ENCODE results near the gene GPR18. TPM values are rescaled to one million over a fixed set of nuclear protein-coding genes. Genes with fewer than 3 reads are reported as not detected.

Gene GPR18
- total and polyA plus RNA-seq, 9 of the 15 experiments (the other 6 are each of a cell fraction or from before 2014, with no cell fraction given): 0.75 TPM; not detected in 8

DNA sequence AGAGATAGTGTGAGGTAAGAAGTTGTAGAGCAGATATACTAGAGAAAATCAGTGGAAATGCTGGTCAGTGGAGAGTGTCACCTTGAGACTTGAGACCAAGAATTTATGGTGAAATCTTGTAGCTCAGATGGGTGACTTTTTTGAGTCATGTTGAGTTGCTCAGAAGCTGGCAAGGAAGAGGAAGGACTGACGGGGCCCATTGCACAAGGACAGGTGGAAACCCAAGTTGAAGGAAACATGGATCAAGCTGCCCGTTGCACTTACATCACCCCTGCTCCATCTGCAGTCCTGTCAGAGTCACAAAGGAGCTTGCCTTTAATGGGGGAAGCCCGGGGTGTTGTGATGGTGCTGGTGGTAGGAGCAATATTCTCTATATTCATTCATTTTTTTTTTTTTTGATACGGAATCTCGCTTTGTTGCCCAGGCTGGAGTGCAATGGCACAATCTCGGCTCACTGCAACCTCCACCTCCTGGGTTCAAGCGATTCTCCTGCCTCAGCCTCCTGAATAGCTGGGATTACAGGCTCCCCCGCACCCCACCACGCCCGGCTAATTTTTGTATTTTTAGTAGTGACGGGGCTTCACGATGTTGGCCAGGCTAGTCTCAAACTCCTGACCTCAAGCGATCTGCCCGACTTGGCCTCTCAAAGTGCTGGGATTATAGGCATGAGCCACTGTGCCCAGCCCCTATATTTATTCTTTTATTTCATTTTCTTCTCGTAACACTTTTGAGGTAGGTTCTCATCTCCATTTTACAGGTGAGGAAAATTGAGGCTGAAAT is 30.1 kb downstream of the GPR18 start:
- Histone ChIP-seq H3K79me2 (ENCODE audit: control insufficient read depth, insufficient read depth, low read length) (peaks cover 93% of the 10 kb centered on the region), H4K20me1 (replicated peaks; ENCODE audit: control insufficient read depth, insufficient read depth, low read length) (peaks cover 17% of the 10 kb centered on the region), H2AFZ (ENCODE audit: low read depth, low read length) (no peak overlapping the region), H3K27me3 (ENCODE audit: control insufficient read depth in 2 of 2, insufficient read depth in 2 of 2, low read length in 2 of 2) (no peaks in the 10 kb centered on the region), H3K9ac (ENCODE audit: insufficient read depth in 1 of 2, low read depth in 2 of 2, low read length in 2 of 2) (no peak overlapping the region), H3K27ac (ENCODE audit: extremely low read depth, low read depth, low read length) (no peak overlapping the region), H3K36me3 (ENCODE audit: control insufficient read depth, insufficient read depth, low read length) (peaks cover 7% of the 10 kb centered on the region; the same call in 1 of the 3 replicates), H3K9me1 (ENCODE audit: control insufficient read depth, insufficient read depth, low read length) (no peaks in the 10 kb centered on the region), H3K4me2 (ENCODE audit: insufficient read depth, low read length) (no peak overlapping the region), H3K4me3 (no peak overlapping the region), H3K4me1 (replicated peaks in 1 of 2; ENCODE audit: control insufficient read depth in 2 of 2, insufficient read depth in 2 of 2, low read length in 2 of 2) (peaks cover 0 to 12% of the 10 kb centered on the region in 2 experiments; a peak in 3 of 5 replicates), H3K9me3 (replicated peaks; ENCODE audit: control insufficient read depth, insufficient read depth, low read depth, low read length) (no peaks in the 10 kb centered on the region)
- ChIA-PET POLR2A (interaction anchor here (1.4 kb wide), 1 partner anchor 28 kb away, joined by 4 read pairs; no protein-coding TSS in a partner anchor), CTCF (ENCODE audit: low intra/inter-chr PET ratio) (no interaction called here)
- intact Hi-C loops (cut with micrococcal nuclease) (no loop called here), in situ Hi-C loops (cut with MboI) (no loop called here)
- BruUV-seq (replicated peaks): no TSS peak
- WGBS (ENCODE audit: insufficient coverage, low coverage, missing lambda C conversion rate): 90% methylated on average over 9 of the region's 15 CpGs
- no peak for DNase-seq (ENCODE audit: extremely low read depth in 1 of 4, low spot score in 3 of 4)
- FAIRE-seq: no peak
- no peak for ATAC-seq
- TF ChIP-seq WHSC1 (IDR thresholded peaks at IDR 0.05; ENCODE audit: low read length) (no peak), ZNF699 (CRISPR knock-in tag; IDR thresholded peaks at IDR 0.05; ENCODE audit: insufficient replicate concordance) (no peak), SREBF1 (IDR thresholded peaks at IDR 0.05; ENCODE audit: borderline replicate concordance, low read depth, low read length) (no peak), ZBTB11 (CRISPR knock-in tag; IDR thresholded peaks at IDR 0.05) (no peak), PRPF4 (IDR thresholded peaks at IDR 0.05; ENCODE audit: insufficient read depth, low read depth, low read length, poor library complexity, severe bottlenecking) (no peak)
- TF ChIP-seq, protein P1, sequence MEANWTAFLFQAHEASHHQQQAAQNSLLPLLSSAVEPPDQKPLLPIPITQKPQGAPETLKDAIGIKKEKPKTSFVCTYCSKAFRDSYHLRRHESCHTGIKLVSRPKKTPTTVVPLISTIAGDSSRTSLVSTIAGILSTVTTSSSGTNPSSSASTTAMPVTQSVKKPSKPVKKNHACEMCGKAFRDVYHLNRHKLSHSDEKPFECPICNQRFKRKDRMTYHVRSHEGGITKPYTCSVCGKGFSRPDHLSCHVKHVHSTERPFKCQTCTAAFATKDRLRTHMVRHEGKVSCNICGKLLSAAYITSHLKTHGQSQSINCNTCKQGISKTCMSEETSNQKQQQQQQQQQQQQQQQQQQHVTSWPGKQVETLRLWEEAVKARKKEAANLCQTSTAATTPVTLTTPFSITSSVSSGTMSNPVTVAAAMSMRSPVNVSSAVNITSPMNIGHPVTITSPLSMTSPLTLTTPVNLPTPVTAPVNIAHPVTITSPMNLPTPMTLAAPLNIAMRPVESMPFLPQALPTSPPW (CRISPR knock-in tag; IDR thresholded peaks at IDR 0.05): no peak
